ENCODE measurements around the gene PNMA1.

PNMA1 gene

DNA sequence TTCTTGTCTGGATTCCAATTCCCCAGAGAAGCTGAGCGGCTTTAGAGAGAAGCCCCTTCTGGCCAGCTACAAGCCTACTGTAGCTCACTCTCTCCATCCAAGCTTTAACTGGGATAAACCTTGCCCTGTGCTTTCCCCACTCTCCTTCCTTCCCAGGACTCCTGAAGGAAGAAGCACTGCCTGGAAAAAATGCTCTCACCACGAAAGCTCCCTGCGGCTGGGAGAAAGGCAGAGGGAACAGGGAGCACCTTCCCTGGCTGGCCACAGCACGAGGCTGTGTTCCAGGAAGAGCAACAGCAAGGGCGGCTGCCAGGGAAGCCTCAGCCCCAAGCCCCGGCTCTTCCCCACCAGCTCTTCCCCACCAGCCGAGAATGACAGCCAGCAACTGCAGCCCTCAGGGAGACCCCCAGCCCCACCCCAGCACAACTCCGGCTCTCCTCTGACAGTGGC lies 40.8 kb upstream of the PNMA1 start:
- peak overlapping the region; percentile 83; the same call in 1 of the 2 replicates for H3K4me3 ChIP-seq (ENCODE audit: low read length)
- TF ChIP-seq ZNF274 (IDR thresholded peaks at IDR 0.05; ENCODE audit: low read depth, low read length), result no peak

DNA sequence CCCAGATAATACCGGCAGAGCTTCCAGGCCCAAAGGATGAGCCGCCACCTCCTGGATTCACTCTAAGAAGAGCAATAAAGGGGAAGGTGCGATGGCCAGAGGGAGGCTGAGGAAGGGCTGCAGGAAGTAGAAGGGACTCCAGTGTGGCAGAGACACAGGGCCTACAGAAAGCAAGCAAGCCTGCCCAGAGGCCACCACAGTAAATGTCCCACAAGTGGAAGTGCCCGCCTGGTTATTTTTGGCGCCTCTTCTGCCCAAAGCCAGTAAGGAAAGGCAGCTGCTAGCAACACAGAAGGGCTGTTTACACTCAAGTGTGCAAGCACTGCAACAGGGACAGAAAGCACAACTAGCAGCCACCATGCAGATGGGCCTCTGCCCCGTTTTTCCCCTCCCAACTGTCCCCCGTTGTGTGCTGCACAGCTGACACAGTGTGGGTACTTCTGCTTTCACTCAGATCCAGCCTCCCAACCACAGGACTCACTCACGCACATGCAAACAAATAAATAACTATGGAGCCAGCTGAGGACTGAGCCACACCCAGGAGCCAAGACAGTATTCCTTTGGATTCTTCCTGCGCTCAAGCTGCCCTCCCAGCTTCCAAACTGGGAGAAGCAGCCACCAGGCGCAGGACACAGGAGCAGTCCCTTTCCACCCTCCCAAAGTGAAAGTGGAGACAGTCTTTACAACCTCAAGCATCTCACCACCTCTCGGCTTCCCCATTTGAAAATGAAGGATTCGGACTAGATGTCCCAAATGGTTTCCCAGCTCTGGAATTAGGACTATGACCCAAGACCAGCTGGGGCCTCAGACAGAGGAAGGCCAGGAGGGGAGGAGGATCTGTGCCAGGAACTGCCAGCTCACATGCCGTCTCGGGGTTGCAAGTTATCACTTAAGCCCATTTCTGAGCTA lies 40.0 kb upstream of the PNMA1 start:
- TF ChIP-seq ZNF274 (IDR thresholded peaks at IDR 0.05; ENCODE audit: low read depth, low read length), result no peak
- peak overlapping the region; percentile 83; the same call in 1 of the 2 replicates for H3K4me3 ChIP-seq (ENCODE audit: low read length)

DNA sequence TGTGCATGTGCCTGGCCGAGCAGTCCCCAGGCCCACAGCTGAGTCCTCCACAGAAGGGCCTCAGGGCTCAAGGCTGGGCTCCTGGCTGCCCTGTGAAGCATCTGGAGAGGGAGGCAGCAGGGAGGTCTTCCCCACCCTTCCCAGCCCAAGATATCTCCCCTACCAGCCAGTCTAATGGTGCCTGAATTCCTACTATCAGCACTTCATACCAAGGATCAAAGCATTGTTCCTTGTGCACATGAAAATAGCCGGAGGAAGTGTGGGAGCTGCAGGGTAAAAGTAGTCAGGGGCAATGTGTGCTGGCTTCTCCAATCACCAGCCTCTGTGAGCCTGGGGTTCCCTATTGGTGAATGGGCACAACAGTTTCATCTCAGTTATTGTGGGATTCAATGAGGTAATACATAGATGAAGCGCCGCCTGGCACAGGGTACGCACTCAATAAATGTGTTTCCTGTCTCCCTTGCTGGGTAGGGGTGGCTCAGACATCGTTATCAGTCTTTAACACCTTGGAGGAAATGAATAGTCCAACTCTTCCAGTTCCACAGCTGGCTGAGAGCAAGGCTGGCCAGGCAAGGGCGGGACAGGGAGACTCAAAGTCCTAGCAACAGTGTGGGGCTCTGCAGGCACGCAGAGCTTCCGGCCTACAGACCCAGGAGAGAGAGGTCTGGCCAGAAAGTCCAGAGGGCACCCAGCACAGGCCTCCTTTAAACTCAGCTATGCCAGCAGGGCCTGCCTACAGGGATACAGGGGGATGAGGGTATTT lies 39.1 kb upstream of the PNMA1 start:
- peak overlapping the region; percentile 83; the same call in 1 of the 2 replicates for H3K4me3 ChIP-seq (ENCODE audit: low read length)
- TF ChIP-seq ZNF274 (IDR thresholded peaks at IDR 0.05; ENCODE audit: low read depth, low read length), result no peak

DNA sequence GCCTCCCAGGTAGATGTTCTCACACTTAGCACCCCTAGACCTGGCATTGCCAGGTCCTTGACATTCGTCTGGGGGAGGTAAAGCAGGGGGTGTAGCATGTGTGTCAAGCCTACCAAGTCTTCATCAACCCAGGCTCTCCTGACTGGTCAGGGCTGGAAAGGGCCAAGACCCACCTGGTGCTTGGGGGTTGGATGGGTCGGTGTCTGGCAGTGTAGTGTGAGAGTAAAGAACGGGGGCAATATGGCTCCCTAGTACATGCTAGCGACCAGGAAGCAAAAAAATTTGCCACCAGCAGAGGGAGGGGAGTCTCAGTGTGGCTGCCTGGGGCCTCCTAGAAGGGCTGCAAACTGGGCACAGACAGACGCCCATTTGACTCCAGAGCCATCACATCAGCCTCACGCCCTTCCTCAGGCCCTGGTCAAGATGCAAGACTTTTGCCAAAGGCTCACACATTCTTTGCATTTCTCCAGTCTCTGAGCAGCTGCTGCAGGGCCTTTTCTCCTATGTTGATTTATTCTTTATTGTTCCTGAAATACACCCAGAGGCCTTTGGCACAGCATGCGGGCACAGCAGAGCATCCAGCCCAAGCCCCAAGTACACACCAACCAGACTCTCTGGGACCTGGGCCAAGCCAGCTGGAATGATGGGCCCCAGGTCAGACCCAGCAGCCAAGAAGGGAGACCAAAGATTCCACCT lies 38.3 kb upstream of the PNMA1 start:
- peak overlapping the region; percentile 83; the same call in 1 of the 2 replicates for H3K4me3 ChIP-seq (ENCODE audit: low read length)
- TF ChIP-seq ZNF274 (IDR thresholded peaks at IDR 0.05; ENCODE audit: low read depth, low read length), result no peak

DNA sequence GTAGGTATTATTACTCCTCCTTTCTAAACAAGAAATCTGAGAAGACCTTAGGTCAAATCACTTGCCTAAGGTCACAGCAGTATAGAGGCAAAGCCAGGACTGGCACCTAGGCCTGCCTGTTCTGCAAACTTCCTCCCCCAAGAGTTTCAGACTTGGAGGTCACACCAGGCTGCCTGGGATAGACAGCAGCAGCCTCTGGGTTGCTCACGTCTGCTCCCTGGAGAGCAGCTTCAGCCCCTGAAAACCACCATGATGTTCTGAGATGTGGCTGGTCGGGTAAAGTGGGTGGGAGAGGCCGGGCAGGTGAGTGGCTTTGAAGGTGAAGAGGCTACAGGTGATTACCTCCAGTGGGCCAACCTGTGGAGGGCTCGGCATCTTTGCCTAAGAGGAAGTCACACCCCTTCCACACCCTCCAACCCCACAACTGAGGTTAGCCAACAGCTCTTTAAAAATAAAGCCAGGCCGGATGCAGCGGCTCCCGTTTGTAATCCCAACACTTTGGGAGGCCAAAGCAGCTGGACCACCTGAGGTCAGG lies 37.0 kb upstream of the PNMA1 start:
- TF ChIP-seq ZNF274 (IDR thresholded peaks at IDR 0.05; ENCODE audit: low read depth, low read length), result no peak
- H3K4me3 ChIP-seq (ENCODE audit: low read length), result no peak overlapping the region

DNA sequence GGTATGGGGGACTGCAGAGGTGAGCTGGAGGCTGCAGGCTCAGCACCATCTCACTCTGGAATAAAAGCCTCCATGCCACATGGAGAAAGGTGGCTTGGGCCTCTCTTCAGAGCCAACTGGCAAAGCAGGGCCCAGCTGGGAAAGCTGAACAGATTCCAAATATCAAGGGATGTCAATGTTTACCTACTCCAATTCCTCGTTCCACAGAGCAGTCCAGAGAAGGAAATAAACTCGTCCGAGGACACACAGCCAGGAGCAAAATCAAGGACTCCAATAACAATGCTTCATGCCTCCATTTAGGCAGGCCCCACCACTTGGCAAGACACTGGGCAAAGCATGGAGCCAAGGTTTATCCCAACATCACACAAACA lies 36.3 kb upstream of the PNMA1 start:
- H3K4me3 ChIP-seq (ENCODE audit: low read length), result no peak overlapping the region
- TF ChIP-seq ZNF274 (IDR thresholded peaks at IDR 0.05; ENCODE audit: low read depth, low read length), result no peak

DNA sequence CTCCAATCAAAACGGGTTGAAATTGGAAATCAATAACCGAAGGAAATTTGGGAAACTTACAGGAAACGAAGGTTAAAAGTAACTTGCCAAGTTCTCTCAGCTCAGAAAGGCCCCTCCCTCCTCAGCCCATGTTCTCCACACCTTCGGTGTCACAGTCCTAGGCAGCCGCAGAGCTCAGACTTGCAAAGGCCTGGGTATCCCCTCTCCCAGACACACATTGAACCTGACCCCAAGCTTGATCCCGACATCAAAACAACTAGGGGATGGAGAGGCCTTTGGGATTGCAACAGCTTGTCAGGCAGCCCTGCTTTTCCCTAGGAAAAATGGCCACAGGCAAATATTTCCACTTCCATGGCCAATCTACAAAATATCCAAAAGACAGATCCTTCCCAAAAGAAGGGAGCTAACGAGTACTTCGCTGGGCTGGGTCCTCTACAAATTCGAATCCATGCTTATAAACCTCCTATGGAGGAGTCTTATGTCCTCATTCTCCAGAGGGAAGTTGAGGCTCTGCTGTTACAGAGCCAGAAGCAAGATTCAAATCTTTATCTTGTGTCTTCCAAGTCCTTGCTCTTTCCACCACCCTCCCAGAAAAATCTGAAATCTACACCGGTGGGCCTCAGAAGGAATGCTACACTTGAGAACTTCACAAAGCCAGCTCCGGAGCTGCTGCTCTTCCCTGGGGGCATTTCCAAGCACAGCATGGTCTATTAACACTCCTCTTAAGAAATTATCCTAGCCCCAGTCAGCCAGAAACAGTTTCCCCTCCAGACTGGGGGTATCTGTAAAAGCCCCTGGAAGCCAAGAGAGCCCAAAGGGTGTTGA lies 35.7 kb upstream of the PNMA1 start:
- TF ChIP-seq ZNF274 (IDR thresholded peaks at IDR 0.05; ENCODE audit: low read depth, low read length), result no peak
- H3K4me3 ChIP-seq (ENCODE audit: low read length), result no peak overlapping the region

DNA sequence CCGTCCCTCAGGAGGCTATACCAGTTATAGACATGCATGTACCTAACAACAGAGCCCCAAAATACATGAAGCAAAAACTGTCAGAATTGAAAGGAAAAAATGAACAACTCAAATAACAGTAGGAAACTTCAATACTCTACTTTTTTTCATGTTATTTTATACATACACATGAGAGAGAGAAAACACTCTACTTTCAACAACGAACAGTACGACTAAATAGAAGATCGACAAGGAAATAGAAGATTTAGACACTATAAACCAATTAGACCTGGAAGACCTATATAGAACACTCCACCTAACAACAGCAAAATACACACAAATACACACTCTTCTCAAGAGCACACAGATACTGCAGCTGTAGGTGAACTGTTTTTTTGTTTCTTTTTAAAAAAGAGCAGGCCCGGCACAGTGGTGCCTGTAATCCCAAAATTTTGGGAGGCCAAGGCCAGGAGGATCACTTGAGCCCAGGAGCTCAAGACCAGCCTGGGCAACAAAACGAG lies 34.7 kb upstream of the PNMA1 start:
- no peak overlapping the region for H3K4me3 ChIP-seq (ENCODE audit: low read length)
- no peak for TF ChIP-seq ZNF274 (IDR thresholded peaks at IDR 0.05; ENCODE audit: low read depth, low read length)

DNA sequence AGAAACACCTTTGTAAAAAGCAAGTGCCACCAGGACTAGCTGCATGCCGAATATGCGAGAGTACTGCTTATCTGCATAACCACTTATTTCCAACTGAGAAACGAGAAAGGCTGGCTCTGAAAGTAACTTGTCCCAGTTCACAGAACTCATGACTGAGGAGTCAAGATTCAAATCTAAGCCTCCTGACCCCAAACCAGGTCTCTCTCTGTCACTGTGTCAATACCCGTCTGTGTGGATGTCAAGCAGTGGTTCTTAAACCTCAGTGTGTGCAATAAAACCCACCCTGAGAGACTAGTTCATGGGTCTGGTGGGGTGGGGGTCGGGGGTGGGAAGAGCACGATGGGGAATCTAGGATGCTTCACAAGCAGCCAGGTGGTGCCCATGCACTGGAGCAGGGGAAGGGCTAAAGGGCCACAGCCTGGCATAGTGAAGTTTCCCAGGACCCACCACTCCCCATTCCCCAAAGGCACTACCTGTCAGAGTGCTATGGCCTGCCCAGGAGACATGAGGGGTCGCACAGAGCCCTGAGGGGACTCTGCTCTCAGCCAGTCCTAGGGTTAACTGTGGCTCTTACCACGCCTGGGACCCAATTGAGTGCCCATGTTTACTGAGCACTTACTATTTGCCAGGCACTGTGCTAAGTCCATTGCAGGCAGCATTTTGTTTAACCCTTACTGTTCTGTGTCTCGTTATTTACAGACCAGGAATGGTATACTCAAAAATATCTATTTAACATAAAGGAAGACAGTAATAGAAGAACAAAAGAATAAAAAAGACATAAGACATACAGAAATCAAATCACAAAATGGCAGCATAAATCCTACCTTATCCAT lies 33.4 kb upstream of the PNMA1 start:
- H3K4me3 ChIP-seq (ENCODE audit: low read length), result no peak overlapping the region

DNA sequence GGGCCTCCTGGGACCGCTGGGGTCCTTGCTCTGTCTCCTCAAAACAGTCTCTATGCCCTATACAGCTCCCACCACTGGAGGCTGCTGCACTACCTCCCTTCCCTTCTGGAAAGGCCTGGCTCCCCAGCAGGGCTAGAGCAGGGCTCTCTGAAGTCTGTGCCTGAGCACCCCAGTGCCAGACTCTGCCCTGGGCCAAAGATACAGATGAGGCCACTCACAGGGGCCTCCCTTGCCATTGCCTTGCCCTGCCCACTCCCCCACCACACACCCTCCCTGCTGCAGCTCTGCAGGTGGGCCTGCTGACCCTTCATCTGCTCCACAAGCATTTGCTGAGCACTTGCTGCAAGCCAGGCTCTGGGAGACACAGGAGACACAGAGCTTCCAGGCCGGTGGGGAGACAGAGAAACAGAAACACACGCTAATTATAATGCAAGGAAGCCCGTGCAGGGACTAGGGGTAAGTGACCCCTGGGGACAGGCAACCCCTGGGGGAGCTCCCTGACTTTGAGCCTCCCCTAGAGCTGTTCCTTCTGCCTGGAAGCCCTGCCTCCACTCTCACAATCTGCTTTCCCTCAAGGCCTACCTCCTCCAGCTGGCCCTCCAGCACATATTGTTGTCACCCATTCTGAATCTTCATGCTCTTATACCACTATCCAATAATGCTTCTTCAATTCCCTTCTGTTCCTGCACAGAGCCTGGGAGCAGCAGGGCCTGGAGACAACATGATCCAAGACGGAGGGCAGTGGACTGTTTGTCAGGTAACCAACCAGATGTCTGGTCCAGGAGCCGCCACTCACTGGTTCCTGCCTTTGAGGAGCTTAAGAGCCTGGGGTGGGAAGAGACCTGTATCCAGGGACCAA lies 32.6 kb upstream of the PNMA1 start:
- TF ChIP-seq ZNF274 (IDR thresholded peaks at IDR 0.05; ENCODE audit: low read depth, low read length), result no peak
- H3K4me3 ChIP-seq (ENCODE audit: low read length), result no peak overlapping the region

More for the DNA sequence above, 33.4 kb upstream of the PNMA1 start:
- no peak for TF ChIP-seq ZNF274 (IDR thresholded peaks at IDR 0.05; ENCODE audit: low read depth, low read length)

Data from GM08714 (cell line).